ENCODE results near the gene GPR37L1.
"Not testable (repeated sequence)": the region's sequence is repeated elsewhere in the genome, so short reads cannot be mapped to it uniquely, and the experiment has no call there.

Gene GPR37L1

GRCh38 chr1:202171292-202172014, 48.7 kb downstream of the GPR37L1 start:
- DNase-seq, result no peak

- DNase-seq, result peak; percentile 21
These were observed 49.3 kb downstream of the GPR37L1 start for GRCh38 chr1:202172015-202172355.

DNA sequence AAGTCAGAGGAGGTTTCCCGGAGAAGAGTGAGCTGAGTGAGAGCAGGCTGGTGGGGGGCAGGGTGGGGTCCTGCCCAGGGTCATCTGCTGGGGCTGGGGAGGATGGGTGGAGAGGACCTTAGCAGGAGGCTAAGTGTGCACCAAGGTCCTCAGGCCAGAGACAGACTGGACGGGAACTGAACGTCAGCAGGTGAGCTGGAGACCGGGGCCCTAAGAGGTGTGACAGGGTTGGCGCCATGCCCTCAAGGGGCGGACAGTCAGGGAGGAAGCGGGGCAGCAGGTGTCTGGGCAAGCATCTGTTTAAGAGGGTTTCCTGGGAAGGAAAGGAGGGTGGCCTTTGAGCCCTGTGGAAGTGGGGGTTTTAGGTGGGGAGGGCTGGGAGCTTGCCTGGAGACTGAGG, 51.3 kb downstream of the GPR37L1 start:
- DNase-seq, result no peak

DNA sequence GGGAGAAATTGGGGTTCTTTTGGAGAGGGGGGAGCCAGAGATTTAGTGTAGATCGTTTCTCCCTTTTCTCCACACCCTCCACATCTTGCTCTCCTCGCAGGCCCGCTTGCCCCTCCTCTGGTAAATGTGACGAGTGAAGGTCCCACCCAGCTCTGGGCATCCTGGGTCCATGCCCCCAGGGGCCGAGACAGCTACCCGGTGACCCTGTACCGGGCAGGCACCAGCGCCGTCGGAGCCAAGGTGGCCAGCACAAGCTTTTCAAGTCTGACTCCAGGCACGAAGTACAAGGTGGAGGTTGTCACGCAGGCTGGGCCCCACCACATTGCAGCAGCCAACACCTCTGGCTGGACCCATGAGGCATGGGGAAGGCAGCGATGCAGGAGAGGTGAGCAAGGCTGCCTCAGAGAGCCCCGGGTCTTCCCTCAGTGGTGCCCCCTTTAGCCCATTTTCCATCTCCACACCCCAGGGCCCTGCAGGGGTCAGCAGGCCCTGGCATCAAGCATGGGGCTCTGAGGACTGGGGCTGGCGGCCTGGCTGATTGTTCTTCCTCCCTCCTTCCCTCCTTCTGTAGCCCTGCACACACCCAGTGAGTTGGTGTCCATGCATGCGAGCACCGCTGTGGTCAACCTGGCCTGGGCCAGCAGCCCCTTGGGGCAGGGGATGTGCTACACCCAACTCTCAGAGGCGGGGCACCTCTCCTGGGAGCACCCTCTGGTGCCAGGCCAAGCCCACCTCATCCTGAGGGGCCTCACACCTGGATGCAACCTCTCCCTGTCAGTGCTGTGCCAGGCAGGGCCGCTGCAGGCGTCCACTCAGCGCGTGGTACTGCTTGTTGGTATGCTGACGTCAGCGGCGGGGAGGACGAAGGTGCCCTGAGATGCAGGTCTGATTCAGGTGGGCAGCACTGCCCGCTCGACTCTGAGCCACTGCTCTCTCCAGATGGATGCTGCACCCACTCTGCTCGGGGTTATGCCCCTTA, 54.5 kb downstream of the GPR37L1 start:
- no peak for DNase-seq

DNA sequence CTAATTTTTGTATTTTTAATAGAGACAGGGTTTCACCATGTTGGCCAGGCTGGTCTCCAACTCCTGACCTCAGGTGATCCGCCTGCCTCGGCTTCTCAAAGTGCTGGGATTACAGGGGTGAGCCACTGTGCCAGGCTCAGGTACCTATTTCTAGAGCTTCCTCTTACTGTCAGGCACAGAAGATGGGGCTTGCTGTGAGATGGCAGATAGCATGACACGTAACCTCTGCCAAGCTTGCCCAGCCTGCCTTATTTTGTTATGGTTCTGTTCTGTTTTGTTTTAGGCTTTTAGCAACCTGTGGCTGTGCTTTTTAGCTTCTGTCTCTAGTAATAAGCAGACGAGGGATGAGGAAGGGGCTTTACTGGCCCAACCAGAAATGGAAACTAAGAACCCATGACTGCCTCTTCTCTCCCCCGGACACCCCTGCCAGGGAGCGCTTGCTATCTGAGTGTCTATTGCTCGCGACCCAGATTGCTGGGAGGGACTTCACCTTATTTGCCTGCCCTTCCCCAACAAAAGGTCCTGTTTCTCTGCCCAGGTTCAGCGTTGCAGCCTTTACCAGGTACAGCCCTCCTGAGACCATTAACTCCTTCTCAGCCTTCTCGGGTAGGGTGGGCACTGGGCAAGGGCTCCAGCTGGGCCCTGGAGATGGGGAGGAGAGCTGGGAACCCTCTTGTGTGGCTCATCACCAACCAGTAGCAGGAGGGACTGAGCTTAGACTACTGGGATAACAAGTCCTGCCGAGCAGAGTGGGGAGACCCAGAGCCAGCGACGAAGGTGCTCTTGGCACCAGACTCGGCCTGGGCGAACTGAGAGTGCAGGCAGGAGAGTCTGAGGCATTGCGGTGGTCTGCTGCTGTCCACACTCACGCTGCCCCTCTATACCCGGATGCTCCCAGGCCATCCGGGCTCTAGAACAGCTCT, 57.4 kb downstream of the GPR37L1 start:
- no peak for DNase-seq

DNA sequence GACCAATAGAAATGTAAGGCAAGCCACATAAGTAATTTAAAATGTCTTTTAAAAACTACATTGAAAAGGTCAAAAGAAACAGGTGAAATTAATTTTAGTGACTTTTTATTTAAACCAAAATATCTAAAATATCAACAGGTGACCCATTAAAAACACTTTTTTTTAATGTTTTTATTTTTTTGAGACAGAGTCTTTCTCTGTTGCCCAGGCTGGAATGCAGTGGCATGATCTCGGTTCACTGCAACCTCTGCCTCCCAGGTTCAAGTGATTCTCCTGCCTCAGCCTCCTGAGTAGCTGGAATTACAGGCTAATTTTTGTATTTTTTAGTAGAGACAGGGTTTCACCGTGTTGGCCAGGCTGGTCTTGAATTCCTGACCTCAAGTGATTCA, 58.0 kb downstream of the GPR37L1 start:
- DNase-seq, result not testable (repeated sequence)

DNA sequence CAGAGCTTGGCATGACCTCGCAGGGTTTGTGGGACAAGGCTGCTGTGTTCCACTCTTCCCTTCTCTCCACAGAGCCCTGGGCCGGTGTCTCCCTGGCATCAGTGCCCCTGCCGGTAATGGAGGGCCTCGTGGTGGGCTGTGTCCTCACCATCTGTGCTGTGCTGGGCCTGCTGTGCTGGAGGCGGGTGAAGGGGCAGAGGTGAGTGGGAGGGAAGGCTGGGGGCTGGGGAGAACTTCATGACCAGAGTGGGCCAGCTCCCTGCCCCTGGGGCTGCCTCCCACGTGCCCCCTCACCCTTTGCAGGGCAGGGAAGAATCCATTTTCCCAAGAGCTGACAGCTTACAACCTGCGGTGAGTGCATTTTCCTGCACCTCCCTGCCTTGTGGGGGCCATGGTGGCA, 58.9 kb downstream of the GPR37L1 start:
- no peak for DNase-seq

DNA sequence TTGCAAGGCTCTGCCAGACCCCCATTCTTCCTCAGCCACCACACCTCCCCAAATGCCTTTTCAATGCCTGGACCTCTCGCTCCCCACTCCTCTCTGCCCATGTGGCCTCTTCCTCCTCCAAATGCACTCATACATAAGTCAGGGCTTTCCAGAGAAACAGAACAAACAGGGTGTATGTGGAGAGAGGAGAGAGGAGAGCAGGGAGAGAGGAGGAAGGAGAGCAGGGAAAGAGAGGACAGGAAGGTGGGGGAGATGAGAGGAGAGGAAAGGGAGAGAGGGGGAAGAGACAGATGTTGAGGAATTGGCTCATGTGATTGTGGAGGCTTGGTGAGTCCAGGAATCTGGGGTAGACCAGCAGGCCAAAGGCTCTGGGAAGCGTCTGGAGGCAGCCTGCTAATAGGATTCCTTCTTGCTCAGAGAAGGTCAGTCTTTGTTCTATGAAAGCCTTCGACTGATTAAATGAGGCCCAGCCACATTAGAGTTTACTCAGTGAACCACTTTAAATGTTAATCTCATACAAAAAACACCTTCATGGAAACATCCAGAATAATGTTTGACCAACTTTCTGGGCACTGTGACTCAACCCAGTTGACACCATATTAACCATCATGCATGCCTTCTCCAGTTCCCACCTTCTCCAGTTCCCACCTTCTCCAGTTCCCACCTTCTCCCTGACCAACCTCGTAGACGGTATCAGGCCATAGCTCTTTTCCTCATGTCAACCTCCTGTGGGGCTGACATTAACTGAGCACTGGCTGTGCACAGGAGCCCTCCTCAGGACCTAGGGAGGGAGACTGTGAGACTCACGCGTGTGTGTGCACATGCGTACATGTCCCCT, 59.5 kb downstream of the GPR37L1 start:
- no peak for DNase-seq

Data from COR-L47 (cell line).